Ishikawa (cell line): Measurements from ENCODE around the gene THRB.

Source experiments
- CREB1 ChIP-seq: IDR thresholded peaks from 2 replicates; pipeline ENCODE4 v1.6.1; 2012; ENCODE audit warnings: low read depth
- RAD21 ChIP-seq: IDR thresholded peaks from 2 replicates; pipeline ENCODE4 v1.6.1; 2012; ENCODE audit warnings: low read depth

GRCh38 chr3:24201301-24201700, 293.3 kb downstream of the THRB start:
- TF ChIP-seq RAD21 (no peak), CREB1 (no peak)
